BLaER1 treated with 17β-estradiol and CSF1 and Interleukin-3, amounts not matched to agents 10 nM and 100 nM (cell line): ENCODE data around the gene MIPOL1.
"Not testable (repeated sequence)": the region's sequence is repeated elsewhere in the genome, so short reads cannot be mapped to it uniquely, and the experiment has no call there.

Experiments used
- H3K27ac ChIP-seq, 11 experiments: shearing (Covaris generic); formaldehyde crosslinking; 2 replicates each; pipeline ENCODE4 v1.8.1; 2022
- H3K27me3 ChIP-seq, 11 experiments: shearing (Covaris generic); formaldehyde crosslinking; 2 replicates each; pipeline ENCODE4 v1.8.1; 2022
- H3K36me3 ChIP-seq, 11 experiments: shearing (Covaris generic); formaldehyde crosslinking; 2 replicates each; pipeline ENCODE4 v1.8.1; 2022
- H3K4me1 ChIP-seq, 10 experiments: shearing (Covaris generic); formaldehyde crosslinking; 2 replicates each; pipeline ENCODE4 v1.8.1; 2022
- H3K4me2 ChIP-seq, 11 experiments: shearing (Covaris generic); formaldehyde crosslinking; 2 replicates each; pipeline ENCODE4 v1.8.1; 2022
- H3K4me3 ChIP-seq, 10 experiments: shearing (Covaris generic); formaldehyde crosslinking; 2 replicates each; pipeline ENCODE4 v1.8.1; 2022
- H3K9ac ChIP-seq, 11 experiments: shearing (Covaris generic); formaldehyde crosslinking; 2 replicates each; pipeline ENCODE4 v1.8.1; 2022
- H3K9me3 ChIP-seq, 11 experiments: shearing (Covaris generic); formaldehyde crosslinking; replicated peaks in 1 of 11; 2 replicates each; pipeline ENCODE4 v1.8.1; 2022
- H4K20me1 ChIP-seq, 11 experiments: shearing (Covaris generic); formaldehyde crosslinking; 2 replicates each; pipeline ENCODE4 v1.8.1; 2022
- Cebpa-rat ChIP-seq, 11 experiments: shearing (Covaris generic); IDR thresholded peaks; 2 replicates each; pipeline ENCODE4 v1.8.1; 2022

Gene MIPOL1, protein sequence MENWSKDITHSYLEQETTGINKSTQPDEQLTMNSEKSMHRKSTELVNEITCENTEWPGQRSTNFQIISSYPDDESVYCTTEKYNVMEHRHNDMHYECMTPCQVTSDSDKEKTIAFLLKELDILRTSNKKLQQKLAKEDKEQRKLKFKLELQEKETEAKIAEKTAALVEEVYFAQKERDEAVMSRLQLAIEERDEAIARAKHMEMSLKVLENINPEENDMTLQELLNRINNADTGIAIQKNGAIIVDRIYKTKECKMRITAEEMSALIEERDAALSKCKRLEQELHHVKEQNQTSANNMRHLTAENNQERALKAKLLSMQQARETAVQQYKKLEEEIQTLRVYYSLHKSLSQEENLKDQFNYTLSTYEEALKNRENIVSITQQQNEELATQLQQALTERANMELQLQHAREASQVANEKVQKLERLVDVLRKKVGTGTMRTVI

DNA sequence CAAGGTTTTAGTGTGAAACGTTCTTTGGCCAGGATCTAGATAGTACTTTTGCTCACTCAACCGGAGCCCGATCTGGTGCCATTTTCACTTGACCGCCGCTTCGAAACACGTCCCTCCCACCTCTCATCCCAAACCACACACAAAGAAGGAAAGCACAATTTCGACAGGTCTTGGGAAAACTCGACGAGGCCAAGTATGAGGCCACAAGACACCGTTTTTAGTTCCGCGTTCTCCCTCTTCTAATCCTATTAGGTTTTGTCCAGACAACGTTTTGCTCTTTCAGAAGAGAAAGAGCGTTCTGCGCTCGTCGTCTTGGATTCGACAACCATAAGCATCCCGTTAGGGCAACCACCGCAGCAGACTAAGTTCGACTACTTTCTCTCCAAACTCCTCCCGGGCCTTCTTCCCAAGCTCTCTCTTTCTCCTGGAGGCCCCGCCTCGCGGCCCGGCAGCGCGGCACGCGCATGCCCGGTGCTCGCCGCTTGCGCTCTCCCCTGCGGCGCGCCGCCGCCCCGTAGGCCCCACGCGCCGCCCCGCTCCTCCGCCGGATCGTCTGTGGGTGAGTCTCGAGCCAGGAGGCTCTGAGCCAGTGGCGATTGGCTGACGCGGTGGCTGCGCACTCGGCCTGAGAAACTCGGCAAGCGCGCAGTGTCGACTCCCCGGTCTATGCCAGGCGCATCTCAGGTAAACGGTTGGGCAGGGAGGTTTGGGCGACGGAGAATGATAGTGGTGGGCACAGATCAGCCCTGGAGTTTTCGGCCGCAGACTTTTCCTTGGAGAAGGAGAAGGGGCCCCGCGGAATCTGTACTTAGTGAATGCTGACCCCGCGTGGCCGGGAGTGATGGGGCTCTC, at the start of gene MIPOL1:
Gene MIPOL1 (plus strand): TSS at position 517 of the 852 bp plus-strand sequence. CDS start 49,952 bp downstream, outside the sequence.
- Histone ChIP-seq H3K27me3 (no peaks in the 10 kb centered on the region), H3K36me3 (no peaks in the 10 kb centered on the region), H3K9me3 (peaks cover 0 to 10% (median 6%) of the 10 kb centered on the region in 11 experiments; a peak in 10 of 22 replicates), H4K20me1 (no peaks in the 10 kb centered on the region), H3K27ac (no peak within 1 kb of the TSS), H3K4me3 (no peak within 1 kb of the TSS), H3K9ac (no peak within 1 kb of the TSS), H3K4me2 (no peak within 1 kb of the TSS), H3K4me1 (no peaks in the 10 kb centered on the region)
- no peak for TF ChIP-seq Cebpa-rat (IDR thresholded peaks at IDR 0.05)

DNA sequence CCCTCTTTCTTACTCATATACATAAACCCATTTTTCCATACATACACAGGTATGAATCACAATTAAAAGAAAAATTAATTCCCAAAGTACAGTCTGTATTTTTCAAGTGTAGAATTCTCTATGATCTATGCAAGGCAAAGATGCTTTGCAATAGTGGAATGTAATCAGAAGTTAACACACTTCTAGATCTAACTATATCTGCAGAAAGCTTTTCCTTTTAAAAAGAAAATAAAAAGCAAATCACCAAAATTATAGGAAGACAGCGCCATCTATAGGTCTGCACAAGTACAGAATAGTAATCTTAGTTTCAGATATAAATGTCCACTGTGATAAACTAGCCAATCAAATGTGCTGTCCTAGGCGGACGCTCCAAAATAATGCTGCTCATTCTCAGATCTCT, 47.3 kb upstream of the MIPOL1 start:
- Histone ChIP-seq H3K9ac (no peak overlapping the region), H4K20me1 (no peaks in the 10 kb centered on the region), H3K27me3 (no peaks in the 10 kb centered on the region), H3K4me2 (no peak overlapping the region), H3K9me3 (peaks cover 9 to 11% (median 9%) of the 10 kb centered on the region in 11 experiments; a peak in 21 of 22 replicates), H3K36me3 (no peaks in the 10 kb centered on the region), H3K27ac (no peak overlapping the region), H3K4me3 (no peak overlapping the region), H3K4me1 (peaks cover 0 to 16% (median 10%) of the 10 kb centered on the region in 10 experiments; a peak in 12 of 20 replicates)
- no peak for TF ChIP-seq Cebpa-rat (IDR thresholded peaks at IDR 0.05)

DNA sequence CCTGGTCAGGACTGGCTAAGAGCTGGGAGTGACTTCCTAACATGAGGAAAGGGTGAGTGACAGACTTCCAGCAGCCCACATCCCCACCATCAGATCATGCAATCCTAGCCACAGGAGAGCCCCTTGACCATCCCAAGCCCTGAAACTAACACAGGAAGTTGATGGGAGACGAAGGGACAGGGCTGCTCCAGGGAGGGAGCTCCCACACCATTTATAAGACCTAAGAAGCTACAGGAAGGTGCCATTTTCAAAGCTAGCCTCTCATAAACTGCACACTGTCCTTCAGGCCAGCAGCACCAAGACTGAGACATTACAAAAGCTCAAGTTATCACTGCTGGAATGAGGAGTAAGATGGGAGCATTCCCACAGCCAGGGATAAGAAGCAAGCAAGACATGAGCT, 44.7 kb upstream of the MIPOL1 start:
- TF ChIP-seq Cebpa-rat (IDR thresholded peaks at IDR 0.05), result no peak
- Histone ChIP-seq H3K36me3 (no peaks in the 10 kb centered on the region), H4K20me1 (no peaks in the 10 kb centered on the region), H3K27ac (no peak overlapping the region), H3K4me2 (no peak overlapping the region), H3K27me3 (no peaks in the 10 kb centered on the region), H3K9ac (no peak overlapping the region), H3K4me3 (no peak overlapping the region), H3K4me1 (peaks cover 0 to 2% (median under 1%) of the 10 kb centered on the region in 10 experiments; a peak in 9 of 20 replicates), H3K9me3 (peaks cover 9 to 16% (median 15%) of the 10 kb centered on the region in 11 experiments; a peak in 21 of 22 replicates)

DNA sequence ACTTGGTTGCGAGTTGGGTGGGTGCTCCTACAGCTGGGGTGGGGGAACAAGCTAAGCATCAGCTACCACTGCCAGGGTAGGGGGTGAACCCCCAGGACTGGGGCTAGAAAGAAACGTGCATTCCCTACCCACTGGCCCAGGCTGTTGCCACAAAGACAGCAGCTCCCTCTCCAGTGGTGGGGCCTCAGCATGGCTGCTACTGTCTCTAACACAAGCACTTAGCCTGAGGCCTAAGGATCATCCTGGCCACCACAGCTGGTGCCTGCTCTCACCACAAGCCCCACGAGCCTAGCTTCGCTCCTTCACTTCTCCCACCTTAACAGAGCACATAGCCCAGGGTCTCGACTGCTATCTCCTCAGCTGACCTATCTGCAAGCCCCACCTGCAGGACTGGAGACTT, 44.3 kb upstream of the MIPOL1 start:
- H3K9ac ChIP-seq, result no peak overlapping the region
- no peak overlapping the region for H3K4me2 ChIP-seq
- no peaks in the 10 kb centered on the region for H3K27me3 ChIP-seq
- H3K27ac ChIP-seq, result no peak overlapping the region
- TF ChIP-seq Cebpa-rat (IDR thresholded peaks at IDR 0.05), result no peak
- H3K4me3 ChIP-seq, result no peak overlapping the region
- H4K20me1 ChIP-seq, result no peaks in the 10 kb centered on the region
- no peaks in the 10 kb centered on the region for H3K36me3 ChIP-seq
- H3K9me3 ChIP-seq, result peaks cover 9 to 16% (median 15%) of the 10 kb centered on the region in 11 experiments; a peak in 21 of 22 replicates
- H3K4me1 ChIP-seq, result no peaks in the 10 kb centered on the region

DNA sequence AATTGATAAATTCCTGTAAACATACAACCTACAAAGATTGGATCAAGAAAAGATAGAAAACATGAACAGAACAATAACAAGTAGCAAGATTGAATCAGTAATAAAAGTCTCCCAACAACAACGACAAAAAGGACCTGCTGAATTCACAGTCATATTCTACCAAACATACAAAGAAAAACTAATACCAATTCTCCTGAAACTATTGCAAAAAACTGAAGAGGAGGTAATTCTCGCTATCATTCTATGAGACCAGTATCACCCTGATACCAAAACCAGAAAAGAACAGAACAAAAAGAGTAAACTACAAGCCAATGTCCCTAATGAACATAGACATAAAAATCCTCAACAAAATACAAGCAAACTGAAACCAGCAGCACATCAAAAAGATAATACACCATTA, 39.8 kb upstream of the MIPOL1 start:
- no peaks in the 10 kb centered on the region for H4K20me1 ChIP-seq
- no peaks in the 10 kb centered on the region for H3K36me3 ChIP-seq
- TF ChIP-seq Cebpa-rat (IDR thresholded peaks at IDR 0.05), result no peak
- no peak overlapping the region for H3K27ac ChIP-seq
- no peaks in the 10 kb centered on the region for H3K4me1 ChIP-seq
- no peak overlapping the region for H3K4me3 ChIP-seq
- H3K27me3 ChIP-seq, result no peaks in the 10 kb centered on the region
- no peak overlapping the region for H3K4me2 ChIP-seq
- H3K9me3 ChIP-seq, result peaks cover 9 to 24% (median 16%) of the 10 kb centered on the region in 11 experiments
- no peak overlapping the region for H3K9ac ChIP-seq

DNA sequence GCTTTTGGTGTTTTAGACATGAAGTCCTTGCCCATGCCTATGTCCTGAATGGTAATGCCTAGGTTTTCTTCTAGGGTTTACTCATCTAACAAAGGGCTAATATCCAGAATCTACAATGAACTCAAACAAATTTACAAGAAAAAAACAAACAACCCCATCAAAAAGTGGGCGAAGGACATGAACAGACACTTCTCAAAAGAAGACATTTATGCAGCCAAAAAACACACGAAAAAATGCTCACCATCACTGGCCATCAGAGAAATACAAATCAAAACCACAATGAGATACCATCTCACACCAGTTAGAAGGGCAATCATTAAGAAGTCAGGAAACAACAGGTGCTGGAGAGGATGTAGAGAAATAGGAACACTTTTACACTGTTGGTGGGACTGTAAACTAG, 35.4 kb upstream of the MIPOL1 start:
- H3K4me3 ChIP-seq, H3K4me2 ChIP-seq, H3K27me3 ChIP-seq, H3K27ac ChIP-seq, H3K9ac ChIP-seq, H3K4me1 ChIP-seq, H3K36me3 ChIP-seq, H4K20me1 ChIP-seq: not testable (repeated sequence)
- H3K9me3 ChIP-seq, result peaks cover 0 to 11% (median 0%) of the 10 kb centered on the region in 11 experiments; a peak in 5 of 22 replicates

DNA sequence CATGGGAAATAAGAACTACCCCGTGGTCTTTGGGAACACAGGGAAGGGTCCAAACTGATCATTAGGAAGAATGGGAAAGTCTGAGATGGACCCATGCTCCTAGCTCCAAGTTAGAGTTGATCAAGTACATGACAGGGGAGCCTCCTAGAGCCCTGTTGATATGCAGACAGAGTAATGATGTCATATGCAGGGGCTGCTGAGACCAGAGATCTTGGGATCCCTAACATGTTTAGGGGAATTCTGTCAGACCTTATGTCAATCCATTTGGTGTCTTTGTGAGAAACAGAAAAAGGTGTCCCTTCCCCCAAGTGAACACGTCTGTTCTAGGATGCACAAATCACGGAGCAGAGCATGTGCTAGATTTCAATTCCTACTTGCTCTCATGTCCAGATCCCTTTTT, 31.9 kb upstream of the MIPOL1 start:
- no peak overlapping the region for H3K4me2 ChIP-seq
- no peaks in the 10 kb centered on the region for H3K27me3 ChIP-seq
- peaks cover 0 to 7% (median 0%) of the 10 kb centered on the region in 11 experiments; a peak in 5 of 22 replicates for H3K9me3 ChIP-seq
- no peak overlapping the region for H3K4me3 ChIP-seq
- no peak overlapping the region for H3K27ac ChIP-seq
- no peaks in the 10 kb centered on the region for H3K36me3 ChIP-seq
- TF ChIP-seq Cebpa-rat (IDR thresholded peaks at IDR 0.05), result no peak
- H3K4me1 ChIP-seq, result no peaks in the 10 kb centered on the region
- H4K20me1 ChIP-seq, result no peaks in the 10 kb centered on the region
- no peak overlapping the region for H3K9ac ChIP-seq

DNA sequence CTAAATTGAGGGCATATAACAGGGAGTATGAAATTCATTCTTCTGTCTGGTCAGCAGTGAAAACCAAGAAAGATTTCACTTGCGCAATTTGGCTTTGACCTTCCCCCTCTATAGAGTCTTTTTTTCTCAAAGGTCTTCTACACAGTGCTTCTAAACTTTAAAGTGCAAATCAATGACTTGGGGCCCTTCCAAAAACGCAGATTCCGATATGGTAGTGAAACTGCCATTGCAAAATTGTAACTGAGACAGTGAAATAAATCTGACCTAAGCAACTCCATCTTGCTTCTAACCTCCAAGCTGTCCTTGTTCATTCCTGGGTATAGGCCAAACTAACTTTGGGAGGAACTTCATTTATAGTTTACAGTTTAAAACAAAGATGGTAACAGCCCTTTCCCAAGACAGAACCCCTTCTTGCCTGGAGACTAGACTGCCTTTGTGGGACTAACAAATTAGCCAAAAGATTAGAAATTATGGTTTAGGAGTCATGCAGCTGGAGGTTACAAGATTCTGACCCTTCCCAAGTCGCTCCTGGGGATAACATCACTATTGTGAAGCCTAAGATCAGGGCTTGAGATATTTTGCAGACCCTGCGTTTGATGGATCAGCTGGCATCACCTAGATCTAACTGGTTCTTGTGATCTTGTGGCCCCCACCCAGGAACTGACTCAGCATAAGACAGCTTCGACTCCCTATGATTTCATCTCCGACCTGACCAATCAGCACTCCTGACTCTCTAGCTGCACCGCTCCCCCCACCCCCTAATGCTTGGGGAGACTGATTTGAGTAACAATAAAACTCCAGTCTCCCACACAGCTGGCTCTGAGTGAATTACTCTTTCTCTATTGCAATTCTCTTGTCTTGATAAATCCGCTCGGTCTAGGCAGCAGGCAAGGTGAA, 30.3 kb upstream of the MIPOL1 start:
- Histone ChIP-seq H3K36me3 (no peaks in the 10 kb centered on the region), H3K4me2 (no peak overlapping the region), H3K9ac (no peak overlapping the region), H3K4me1 (no peaks in the 10 kb centered on the region), H3K9me3 (peaks cover 7 to 8% (median 8%) of the 10 kb centered on the region in 11 experiments; a peak in 20 of 22 replicates), H3K27ac (no peak overlapping the region), H3K27me3 (no peaks in the 10 kb centered on the region), H4K20me1 (no peaks in the 10 kb centered on the region), H3K4me3 (no peak overlapping the region)
- TF ChIP-seq Cebpa-rat (IDR thresholded peaks at IDR 0.05), result no peak
